Activated CD4-positive, alpha-beta T cell treated with anti-CD3 and anti-CD28 coated beads, Interleukin-2, Interleukin-6, amounts not matched to agents 100 ng/mL and 50 ng/mL, durations not matched to agents 16 hours and 8 hours (primary cell): ENCODE results near the gene SLC25A20.

Experiments
- DNase-seq: peaks from one replicate; pipeline ENCODE4 v3.0.0-alpha.2; 2020

SLC25A20 gene

GRCh38 chr3:48897460-48898376, 964 bp downstream of the SLC25A20 start:
- no peak for DNase-seq

DNA sequence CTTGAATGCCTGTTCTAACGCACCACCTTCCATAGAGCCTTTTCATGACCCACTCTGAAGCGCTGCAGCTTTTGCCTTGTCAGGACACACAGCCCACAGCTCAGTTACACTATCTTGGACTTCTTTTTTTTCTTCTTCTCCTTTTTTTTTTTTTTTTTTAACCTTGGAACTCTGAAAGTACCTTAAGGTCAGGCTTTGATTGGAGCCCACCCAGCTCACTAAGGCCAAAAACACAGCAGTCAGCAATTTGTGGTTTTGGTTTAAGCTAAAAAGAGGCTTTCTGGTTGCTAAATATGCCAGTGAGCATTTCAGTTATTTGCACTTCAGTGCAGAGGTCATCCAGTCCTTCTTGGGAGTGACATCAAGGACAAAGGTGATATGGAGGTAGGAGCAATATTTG, 1.7 kb downstream of the SLC25A20 start:
- no peak for DNase-seq

DNA sequence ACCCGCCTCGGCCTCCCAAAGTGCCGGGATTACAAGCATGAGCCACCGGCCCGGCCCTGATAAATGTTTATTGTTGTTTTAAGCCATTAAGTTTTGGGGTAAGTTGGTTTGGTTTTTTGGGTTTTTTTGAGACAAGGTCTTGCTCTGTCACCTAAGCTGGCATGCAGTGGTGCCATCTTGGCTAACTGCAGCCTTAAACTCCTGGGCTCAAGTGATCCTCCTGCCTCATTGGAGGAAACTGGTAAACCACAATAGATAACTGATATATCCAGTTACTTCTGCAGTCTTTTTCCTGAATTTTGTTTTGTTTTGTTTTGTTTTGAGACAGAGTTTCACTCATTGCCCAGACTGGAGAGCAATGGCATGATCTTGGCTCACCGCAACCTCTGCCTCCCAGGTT, 4.2 kb downstream of the SLC25A20 start:
- no peak for DNase-seq

- no peak for DNase-seq
Measured at GRCh38 chr3:48891606-48892005, 7.1 kb downstream of the SLC25A20 start.

- DNase-seq: no peak
Measured at GRCh38 chr3:48885753-48886152, 12.9 kb downstream of the SLC25A20 start.

GRCh38 chr3:48881652-48882114, 17.0 kb downstream of the SLC25A20 start:
- DNase-seq: no peak

GRCh38 chr3:48881006-48881405, 17.7 kb downstream of the SLC25A20 start:
- DNase-seq: no peak

- no peak for DNase-seq
Measured at GRCh38 chr3:48879994-48880377, 18.7 kb downstream of the SLC25A20 start.

- no peak for DNase-seq
Measured at GRCh38 chr3:48879307-48879993, 19.2 kb downstream of the SLC25A20 start.

DNA sequence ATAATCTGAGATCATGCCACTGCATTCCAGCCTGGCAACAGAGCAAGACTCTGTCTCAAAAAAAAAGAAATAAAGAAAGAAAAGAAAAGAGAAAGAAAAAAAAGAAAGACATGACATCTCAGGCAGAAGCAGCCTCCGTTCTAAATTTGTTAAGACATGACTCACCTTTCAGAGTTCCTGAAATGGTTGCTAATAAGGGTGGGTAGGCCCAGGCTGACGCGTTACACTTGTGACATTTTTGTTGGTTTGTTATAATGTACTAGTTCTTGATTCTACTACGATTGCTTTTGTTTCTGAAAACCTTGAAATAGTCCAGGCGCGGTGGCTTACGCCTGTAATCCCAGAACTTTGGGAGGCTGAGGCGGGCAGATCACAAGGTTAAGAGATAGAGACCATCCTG, 21.0 kb downstream of the SLC25A20 start:
- DNase-seq: no peak

- DNase-seq: no peak
Measured at GRCh38 chr3:48863122-48863521, 35.6 kb downstream of the SLC25A20 start.

GRCh38 chr3:48859206-48859605, 39.5 kb downstream of the SLC25A20 start:
- DNase-seq: no peak

DNA sequence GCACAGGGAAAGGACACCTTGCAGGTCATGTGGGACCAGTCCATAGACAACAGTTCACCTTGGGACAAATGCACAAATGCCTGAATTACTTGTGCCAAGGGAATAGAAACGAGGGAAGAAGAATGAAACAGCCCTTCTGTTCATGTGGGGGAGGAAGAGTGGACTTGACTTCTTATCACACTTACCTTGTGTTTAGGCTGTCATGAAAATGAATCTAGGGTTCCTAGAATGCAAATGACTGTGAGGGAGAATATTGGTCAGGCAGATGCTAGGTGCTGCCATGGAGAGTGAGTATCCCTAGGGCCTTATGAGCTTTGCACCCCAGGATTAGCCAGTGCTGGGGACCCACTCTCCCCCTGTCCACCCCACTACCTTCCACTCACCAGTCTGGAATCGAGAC, 40.0 kb downstream of the SLC25A20 start:
- DNase-seq: no peak

GRCh38 chr3:48857641-48858040, 41.0 kb downstream of the SLC25A20 start:
- no peak for DNase-seq

DNA sequence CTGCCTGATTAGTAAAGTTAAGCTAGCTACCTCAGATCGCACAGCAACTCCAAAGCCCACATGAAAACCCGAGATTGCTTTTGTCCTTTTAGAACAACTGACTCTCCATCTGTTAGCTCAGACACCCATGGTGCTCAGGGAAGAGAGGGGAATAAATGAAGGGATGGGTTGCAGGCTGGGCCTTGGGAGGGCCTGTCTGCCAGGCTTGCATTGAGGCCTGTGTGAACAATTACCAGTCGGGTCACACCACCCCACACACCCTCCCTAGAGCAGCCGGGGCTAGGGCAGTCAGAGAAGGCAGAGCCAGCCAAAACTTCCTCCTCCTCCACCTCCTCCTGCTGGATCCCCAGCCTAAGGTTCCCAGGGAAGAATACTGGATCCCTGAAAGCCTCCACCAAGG, 42.2 kb downstream of the SLC25A20 start:
- DNase-seq: no peak

DNA sequence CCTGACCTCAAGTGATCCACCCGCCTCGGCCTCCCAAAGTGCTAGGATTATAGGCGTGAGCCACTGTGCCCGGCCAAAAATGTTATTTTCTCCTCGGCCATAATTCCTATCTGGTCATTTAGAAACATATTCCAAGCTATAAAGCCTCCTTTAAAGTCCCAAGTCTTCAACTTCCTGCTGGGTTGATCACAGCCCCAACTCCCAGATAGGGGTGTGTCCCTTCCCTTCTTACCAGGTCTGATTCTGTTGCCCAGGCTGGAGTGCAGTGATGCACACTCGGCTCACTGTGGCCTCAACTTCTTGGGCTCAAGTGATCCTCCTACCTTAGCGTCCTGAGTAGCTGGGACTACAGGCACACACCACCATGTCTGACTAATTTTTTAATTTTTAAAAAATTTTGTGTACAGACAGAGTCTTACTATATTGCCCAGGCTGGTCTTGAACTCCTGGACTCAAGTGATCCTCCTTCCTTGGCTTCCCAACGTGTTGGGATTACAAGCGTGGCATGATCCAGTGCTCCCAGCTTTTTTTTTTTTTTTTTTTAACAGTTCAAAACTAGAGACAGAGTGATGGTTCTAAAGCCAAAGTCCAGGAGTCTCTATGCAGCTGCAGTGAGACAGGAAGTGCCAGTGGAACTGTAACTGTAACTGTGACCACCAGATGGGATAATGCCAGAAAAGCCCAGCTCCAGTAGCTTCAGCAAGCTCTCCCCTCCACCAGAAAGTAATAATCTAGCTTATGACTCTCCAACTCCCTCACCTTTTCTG, 42.8 kb downstream of the SLC25A20 start:
- DNase-seq: no peak

DNA sequence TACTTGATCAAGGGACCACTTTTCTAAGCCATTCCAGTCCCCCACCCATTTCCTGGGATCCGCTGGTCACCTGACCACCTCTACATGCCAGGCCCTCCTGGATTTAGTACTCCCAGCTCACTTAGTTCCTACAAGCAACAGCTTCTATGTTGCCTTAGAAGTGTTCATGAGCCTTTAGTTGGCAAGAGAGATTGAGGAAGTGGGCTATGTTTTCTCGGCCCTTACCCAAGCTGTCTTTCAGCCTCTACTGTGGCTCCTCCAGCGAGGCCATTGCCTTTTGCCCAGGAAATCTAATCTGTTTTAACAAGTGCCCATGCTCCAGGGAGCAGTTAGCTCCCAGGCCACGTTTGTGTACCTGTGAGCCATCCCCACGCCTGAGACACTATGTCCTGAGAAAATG, 46.5 kb downstream of the SLC25A20 start:
- no peak for DNase-seq

- DNase-seq: no peak
Measured at GRCh38 chr3:48851407-48851806, 47.3 kb downstream of the SLC25A20 start.

- no peak for DNase-seq
Measured at GRCh38 chr3:48848816-48849515, 49.7 kb downstream of the SLC25A20 start.

GRCh38 chr3:48847504-48848423, 50.9 kb downstream of the SLC25A20 start, which contains the start of gene PRKAR2A:
TSS of gene PRKAR2A (minus strand) at chr3:48847874. CDS start at chr3:48847596, 278 bp downstream.
- peak; percentile 90 for DNase-seq

DNA sequence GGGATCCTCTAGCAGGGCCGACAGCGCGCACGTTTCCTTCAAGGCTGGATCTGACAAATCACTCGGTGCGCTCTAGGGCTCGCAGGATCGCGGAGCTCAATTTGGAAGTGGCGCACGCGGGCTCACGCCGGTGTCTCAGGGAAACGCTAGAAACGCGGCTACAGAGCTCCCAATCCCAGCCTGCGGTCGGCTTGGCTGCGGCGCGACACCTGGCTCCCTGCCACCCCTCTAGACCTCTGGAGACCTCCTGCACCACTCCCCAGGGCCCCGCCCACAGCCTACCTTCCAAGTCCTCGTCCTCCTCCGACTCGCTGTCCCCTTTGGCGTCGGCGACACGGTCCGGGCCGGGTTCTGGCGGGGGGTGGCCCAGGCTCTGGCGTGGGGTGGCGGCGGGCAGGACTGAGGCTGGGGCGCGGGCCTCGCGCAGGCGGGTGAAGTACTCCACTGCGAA, 51.6 kb downstream of the SLC25A20 start:
- DNase-seq: peak; percentile 57
